ENCODE measurements around the gene PEX13.

PEX13 gene

GRCh38 chr2:61085883-61086282, 68.4 kb downstream of the PEX13 start:
- no peak for DNase-seq

- no peak for DNase-seq
Observed at GRCh38 chr2:61089797-61090196, 72.3 kb downstream of the PEX13 start.

- DNase-seq: no peak
Observed at GRCh38 chr2:61090386-61090921, 72.9 kb downstream of the PEX13 start.

- DNase-seq: no peak
Observed at GRCh38 chr2:61091485-61091884, 74.0 kb downstream of the PEX13 start.

GRCh38 chr2:61096438-61096837, 78.9 kb downstream of the PEX13 start:
- DNase-seq: no peak

GRCh38 chr2:61100801-61101200, 83.3 kb downstream of the PEX13 start:
- DNase-seq: no peak

All from activated CD4-positive, alpha-beta T cell treated with anti-CD3 and anti-CD28 coated beads for 4 hours (primary cell).